ENCODE measurements around the gene HPSE2.
"Not testable (repeated sequence)": the region's sequence is repeated elsewhere in the genome, so short reads cannot be mapped to it uniquely, and the experiment has no call there.

HPSE2 gene

GRCh38 chr10:98919899-98920298 is 315.8 kb downstream of the HPSE2 start:
- DNase-seq (ENCODE audit: low read depth): no peak

GRCh38 chr10:98917828-98918227 is 317.8 kb downstream of the HPSE2 start:
- no peak for DNase-seq (ENCODE audit: low read depth)

DNA sequence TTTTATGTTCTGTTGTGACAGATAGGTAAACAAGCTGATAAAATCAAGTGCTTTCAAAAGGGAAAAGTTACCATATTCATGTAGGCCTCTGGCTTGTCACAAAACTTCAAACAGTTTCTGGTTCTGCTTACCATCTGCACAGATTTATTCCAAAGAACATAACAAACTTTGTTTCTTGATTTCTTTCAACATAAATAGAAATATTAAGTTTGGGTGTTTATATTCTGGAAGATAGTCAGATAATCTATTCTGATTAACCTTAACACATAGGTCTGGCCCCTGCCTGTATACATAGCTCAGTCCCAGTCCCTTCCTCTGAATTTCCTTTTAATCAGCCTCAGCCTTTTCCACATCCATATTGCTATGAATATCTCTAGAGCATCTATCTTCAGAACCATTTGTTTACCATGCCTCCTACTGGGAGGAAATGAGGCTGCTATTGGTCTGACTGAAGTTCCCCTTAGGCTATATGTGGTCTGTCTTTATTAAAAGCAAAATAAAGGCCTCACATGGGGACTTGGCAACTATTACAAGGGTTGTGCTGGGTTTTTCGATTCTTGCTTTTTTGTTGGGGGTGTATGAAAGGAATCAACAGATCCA is 319.0 kb downstream of the HPSE2 start:
- no peak for DNase-seq (ENCODE audit: low read depth)

- no peak for DNase-seq (ENCODE audit: low read depth)
These were observed 319.7 kb downstream of the HPSE2 start for GRCh38 chr10:98915911-98916310.

DNA sequence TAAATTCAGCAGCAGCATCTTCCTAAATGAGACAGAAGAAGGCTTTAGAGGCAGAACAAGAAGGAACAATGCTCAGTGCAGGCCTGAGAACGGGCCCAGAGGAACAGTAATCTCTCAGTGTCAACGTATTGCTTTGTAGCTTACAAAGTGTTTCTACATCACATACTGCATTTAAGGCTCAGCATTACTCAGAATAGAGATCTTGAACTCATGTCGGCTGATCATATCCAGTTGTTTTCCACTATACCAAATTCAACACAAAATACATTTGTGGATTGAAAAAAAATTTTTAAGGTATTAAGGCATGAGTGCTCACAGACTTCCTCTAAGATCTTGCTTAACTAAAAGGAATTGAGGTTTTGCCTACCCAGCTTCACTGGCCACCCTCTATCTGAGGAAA is 325.1 kb downstream of the HPSE2 start:
- no peak for DNase-seq (ENCODE audit: low read depth)

GRCh38 chr10:98910048-98910447 is 325.6 kb downstream of the HPSE2 start:
- no peak for DNase-seq (ENCODE audit: low read depth)

GRCh38 chr10:98908868-98909267 is 326.8 kb downstream of the HPSE2 start:
- DNase-seq (ENCODE audit: low read depth): no peak

- DNase-seq (ENCODE audit: low read depth): not testable (repeated sequence)
These were observed 327.4 kb downstream of the HPSE2 start for GRCh38 chr10:98908247-98908646.

- no peak for DNase-seq (ENCODE audit: low read depth)
These were observed 334.1 kb downstream of the HPSE2 start for GRCh38 chr10:98901441-98902110.

DNA sequence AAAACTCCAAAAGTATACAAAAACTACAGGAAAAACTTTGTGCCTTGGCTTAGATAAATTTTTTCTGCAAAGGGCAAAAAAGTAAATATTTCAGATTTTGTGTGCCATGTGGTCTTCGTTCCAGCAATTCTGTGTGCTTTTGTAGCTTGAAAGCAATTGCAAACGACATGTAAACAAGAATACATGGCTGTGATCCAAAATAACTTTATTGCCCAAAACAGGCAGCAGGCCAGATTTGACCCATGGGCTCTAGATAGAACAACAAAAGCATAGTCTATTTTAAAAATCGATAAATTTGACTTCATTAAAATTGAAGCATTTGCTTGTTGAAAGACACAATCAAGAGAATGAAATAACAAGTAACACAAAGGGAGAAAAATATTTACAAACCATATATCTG is 336.6 kb downstream of the HPSE2 start:
- no peak for DNase-seq (ENCODE audit: low read depth)

GRCh38 chr10:98892523-98892922 is 343.1 kb downstream of the HPSE2 start:
- no peak for DNase-seq (ENCODE audit: low read depth)

DNA sequence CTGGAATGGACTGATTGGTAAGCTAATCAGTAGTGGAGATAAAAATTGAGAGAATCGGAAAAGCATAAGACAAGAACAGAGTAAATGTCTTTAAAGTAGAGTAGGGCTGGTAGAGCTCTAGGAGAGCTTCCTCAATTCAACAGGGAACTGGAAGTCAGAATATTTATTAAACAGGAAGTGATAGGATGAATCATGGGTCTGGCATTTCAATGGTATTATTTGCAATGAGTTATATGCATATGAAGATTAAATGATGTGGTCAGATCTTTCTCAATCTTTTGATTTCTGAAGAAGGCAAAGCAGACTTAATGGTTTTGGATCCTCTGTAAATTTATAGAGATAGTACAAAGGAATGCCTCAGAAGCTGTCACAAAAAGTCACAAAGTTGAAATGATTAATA is 349.0 kb downstream of the HPSE2 start:
- DNase-seq (ENCODE audit: low read depth): no peak

DNA sequence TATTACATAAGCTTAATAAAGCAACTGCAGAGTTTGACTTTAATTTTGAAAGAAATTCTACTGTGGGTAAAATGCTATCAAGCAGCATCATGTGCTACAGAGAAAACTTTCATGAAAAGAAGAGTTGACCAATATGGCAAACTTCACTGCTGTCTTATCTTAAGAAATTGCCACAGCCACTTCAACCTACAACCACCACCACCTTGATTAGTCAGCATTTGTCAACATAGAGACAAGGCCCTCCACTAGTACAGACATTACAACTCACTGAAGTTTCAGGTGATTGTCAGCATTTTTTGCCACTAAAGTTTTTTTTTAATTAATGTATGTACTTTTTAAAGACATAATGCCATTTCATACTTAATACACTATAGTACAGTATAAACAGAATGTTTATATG is 350.3 kb downstream of the HPSE2 start:
- no peak for DNase-seq (ENCODE audit: low read depth)

DNA sequence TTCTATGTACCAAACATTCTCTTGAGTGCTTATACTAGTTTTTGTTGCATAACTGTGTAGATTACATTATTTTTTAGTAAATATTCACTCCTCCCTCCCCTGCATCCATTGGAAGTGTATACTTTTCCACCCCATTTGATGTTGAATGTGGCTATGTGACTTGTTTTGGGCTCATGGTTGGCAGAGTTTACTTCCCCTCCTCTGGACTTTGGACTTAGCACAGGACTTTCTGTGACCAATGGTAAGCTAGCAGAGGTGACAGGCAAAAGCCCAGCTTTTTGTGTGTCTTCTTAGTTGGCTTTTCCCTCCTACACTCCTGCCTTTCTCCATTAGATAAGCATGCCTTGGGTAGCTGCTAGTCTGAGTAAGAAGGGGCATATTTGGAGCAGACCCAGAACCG is 353.9 kb downstream of the HPSE2 start:
- DNase-seq (ENCODE audit: low read depth): no peak

GRCh38 chr10:98880971-98881370 is 354.7 kb downstream of the HPSE2 start:
- no peak for DNase-seq (ENCODE audit: low read depth)

GRCh38 chr10:98878921-98879320 is 356.7 kb downstream of the HPSE2 start:
- no peak for DNase-seq (ENCODE audit: low read depth)

GRCh38 chr10:98878418-98878817 is 357.2 kb downstream of the HPSE2 start:
- DNase-seq (ENCODE audit: low read depth): no peak

DNA sequence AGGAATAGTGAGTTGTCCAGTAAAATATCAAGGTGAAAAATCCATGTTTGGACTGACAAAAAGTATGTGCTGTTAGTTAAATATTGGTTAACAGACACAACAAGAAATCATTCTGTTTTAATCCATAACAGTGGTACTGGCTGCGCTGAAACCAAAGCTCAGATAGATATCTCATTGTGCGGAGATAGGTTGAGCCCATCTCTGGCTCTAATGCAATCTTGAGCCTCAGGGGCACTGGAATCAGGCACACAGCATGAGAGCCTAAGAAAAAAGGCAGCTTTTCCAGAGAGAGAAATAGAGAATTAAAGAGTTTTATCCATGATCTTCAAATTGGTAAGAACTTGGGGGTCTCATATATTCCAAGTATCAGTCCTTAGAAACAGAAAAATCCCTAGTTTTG is 373.7 kb downstream of the HPSE2 start:
- DNase-seq (ENCODE audit: low read depth): no peak

DNA sequence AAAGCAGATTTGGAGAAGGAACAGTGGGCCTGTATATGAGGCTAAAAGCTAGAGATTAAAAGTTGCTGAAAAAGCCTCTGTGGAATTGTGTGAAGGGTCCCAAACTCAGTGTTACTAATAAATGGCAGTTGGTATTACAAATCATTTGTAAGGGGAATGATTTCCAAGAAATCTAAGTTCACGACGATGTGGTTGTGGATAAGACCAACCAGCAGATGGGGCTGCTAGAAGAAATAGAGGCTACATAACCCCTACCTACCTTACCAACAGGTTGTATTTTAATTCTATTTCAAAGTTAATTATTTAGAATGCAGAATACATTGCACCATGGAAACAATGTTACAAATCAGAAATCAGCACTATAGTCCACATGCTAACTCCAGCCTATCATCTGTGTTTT is 377.1 kb downstream of the HPSE2 start:
- no peak for DNase-seq (ENCODE audit: low read depth)

DNA sequence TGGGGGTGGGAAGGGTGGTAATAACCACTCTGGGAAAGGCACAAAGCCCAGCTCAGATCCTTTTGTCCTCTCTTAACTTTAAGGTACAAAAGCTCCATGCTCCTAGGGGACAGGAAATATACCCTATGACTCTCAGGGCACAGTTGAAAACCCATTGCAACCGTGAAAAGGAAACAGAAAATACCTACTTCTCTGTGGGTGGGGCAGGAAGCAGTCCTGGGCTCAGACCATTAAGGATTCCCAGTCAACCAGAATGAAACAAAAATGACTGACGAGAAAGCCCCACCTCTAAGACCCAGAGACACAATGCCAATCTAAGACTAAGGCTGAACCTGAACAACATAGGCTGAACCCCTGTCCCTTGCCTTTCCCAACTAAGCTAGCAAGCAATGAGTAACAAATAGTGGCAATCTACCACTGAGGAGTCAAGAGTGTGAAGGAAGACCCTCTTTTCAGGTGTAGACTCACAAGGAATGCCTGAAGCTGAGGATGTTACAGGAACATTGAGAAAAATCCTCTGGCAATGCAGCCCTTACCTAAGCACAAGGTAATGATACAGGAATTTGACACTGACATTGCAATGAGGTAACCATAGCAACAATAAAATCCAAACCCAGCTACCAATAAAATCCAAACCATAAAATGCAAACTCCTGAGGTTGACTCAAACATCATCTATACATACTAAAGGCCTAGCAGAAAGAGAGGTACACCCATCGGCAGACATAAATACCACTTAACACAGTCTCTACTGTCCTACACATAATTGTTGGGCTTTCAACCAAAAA is 380.1 kb downstream of the HPSE2 start:
- DNase-seq (ENCODE audit: low read depth): no peak

- no peak for DNase-seq (ENCODE audit: low read depth)
These were observed 383.0 kb downstream of the HPSE2 start for GRCh38 chr10:98852686-98853085.

- DNase-seq (ENCODE audit: low read depth): no peak
These were observed 387.3 kb downstream of the HPSE2 start for GRCh38 chr10:98848361-98848760.

GRCh38 chr10:98846787-98847186 is 388.9 kb downstream of the HPSE2 start:
- DNase-seq (ENCODE audit: low read depth): no peak
